Dermis microvascular lymphatic vessel endothelial cell (primary cell): ENCODE results near the gene CIDEC. TPM values are rescaled to one million over a fixed set of nuclear protein-coding genes. Genes with fewer than 3 reads are reported as not detected.

Experiments
- total RNA-seq: library from RNA; depleted of rRNA; stranded (reverse); fragments of >200 nt; gene quantifications from 2 replicates; pipeline ENCODE4 v1.2.1, GENCODE V29; 2014

Gene CIDEC
- total RNA-seq, 1 donor from 2014 or later, result not detected

Other genes with a start within 250 kb of the CIDEC start
- gene MTMR14, start 230.7 kb downstream of the CIDEC start, total RNA-seq, result 57.0 and 62.8 TPM in 2 replicates
- gene CPNE9, start 176.4 kb downstream of the CIDEC start, total RNA-seq, result not detected in 2 replicates
- 12.2 and 17.8 TPM in 2 replicates for gene BRPF1, start 148.5 kb downstream of the CIDEC start, total RNA-seq
- gene OGG1, start 130.3 kb downstream of the CIDEC start, total RNA-seq, result 14.9 and 17.2 TPM in 2 replicates
- gene CAMK1, start 110.3 kb downstream of the CIDEC start, total RNA-seq, result 24.7 and 33.1 TPM in 2 replicates
- gene TADA3, start 87.8 kb downstream of the CIDEC start, total RNA-seq, result 23.7 and 26.2 TPM in 2 replicates
- gene ARPC4, start 87.2 kb downstream of the CIDEC start, total RNA-seq, result 251 and 317 TPM in 2 replicates
- gene TTLL3, start 70.0 kb downstream of the CIDEC start, total RNA-seq, result 4.1 and 7.6 TPM in 2 replicates
- 16.7 and 22.6 TPM in 2 replicates for gene RPUSD3, start 36.2 kb downstream of the CIDEC start, total RNA-seq
- 25.0 and 31.7 TPM in 2 replicates for gene JAGN1, start 10.4 kb upstream of the CIDEC start, total RNA-seq
- 0.13 TPM in 2 replicates for gene IL17RE, start 22.6 kb upstream of the CIDEC start, total RNA-seq
- 16.9 and 25.3 TPM in 2 replicates for gene IL17RC, start 36.8 kb upstream of the CIDEC start, total RNA-seq
- 22.0 and 33.5 TPM in 2 replicates for gene CRELD1, start 53.6 kb upstream of the CIDEC start, total RNA-seq
- 0.51 and 0.63 TPM in 2 replicates for gene PRRT3, start 72.2 kb upstream of the CIDEC start, total RNA-seq
- 38.1 and 44.9 TPM in 2 replicates for gene EMC3, start 106.6 kb upstream of the CIDEC start, total RNA-seq
- 11.3 and 20.4 TPM in 2 replicates for gene FANCD2, start 146.2 kb upstream of the CIDEC start, total RNA-seq
- gene FANCD2OS, start 228.0 kb upstream of the CIDEC start, total RNA-seq, result not detected in 2 replicates
- gene BRK1, start 235.4 kb upstream of the CIDEC start, total RNA-seq, result 127 and 138 TPM in 2 replicates